Measurements from ENCODE around the gene TCERG1L. TPM values are rescaled to one million over a fixed set of nuclear protein-coding genes. Genes with fewer than 3 reads are reported as not detected.

TCERG1L gene
- total RNA-seq, 4 donors from 2014 or later: not detected

DNA sequence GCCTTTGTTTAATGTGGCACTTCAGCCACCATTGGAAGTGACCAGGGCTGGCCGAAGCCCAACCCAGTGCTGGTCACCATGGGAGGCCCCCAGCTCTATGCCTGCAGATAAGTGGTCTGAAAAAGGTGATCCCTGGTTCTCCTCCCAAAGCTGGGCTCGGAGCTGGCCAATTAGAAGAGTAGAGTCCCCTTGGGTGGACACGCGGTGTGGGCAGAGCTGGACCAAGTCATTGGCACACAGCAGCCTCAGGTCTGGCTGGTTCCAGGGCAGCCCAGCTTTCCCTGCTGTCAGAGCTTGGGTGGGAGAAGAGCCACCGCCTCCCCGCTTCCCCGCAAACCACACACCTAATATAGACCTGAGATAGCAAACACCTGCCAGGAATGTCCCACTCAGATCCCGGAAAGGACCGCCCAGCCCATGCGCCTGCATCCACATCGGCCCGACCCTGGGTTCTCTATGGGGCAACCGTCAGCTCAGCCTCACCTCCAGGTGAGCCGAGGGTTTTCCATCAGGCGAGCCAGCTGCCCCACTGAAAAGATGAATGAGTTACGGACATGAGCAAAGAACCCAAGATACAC lies 84.3 kb downstream of the TCERG1L start:
- H3K4me1 ChIP-seq: no peaks in the 10 kb centered on the region
- H3K4me3 ChIP-seq: no peak overlapping the region
- no peak overlapping the region for H3K27ac ChIP-seq
- TF ChIP-seq, protein P1, sequence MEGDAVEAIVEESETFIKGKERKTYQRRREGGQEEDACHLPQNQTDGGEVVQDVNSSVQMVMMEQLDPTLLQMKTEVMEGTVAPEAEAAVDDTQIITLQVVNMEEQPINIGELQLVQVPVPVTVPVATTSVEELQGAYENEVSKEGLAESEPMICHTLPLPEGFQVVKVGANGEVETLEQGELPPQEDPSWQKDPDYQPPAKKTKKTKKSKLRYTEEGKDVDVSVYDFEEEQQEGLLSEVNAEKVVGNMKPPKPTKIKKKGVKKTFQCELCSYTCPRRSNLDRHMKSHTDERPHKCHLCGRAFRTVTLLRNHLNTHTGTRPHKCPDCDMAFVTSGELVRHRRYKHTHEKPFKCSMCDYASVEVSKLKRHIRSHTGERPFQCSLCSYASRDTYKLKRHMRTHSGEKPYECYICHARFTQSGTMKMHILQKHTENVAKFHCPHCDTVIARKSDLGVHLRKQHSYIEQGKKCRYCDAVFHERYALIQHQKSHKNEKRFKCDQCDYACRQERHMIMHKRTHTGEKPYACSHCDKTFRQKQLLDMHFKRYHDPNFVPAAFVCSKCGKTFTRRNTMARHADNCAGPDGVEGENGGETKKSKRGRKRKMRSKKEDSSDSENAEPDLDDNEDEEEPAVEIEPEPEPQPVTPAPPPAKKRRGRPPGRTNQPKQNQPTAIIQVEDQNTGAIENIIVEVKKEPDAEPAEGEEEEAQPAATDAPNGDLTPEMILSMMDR (IDR thresholded peaks at IDR 0.05): no peak
- TF ChIP-seq POLR2A (IDR thresholded peaks at IDR 0.05): no peak
- DNase-seq: no peak
- no peaks in the 10 kb centered on the region for H3K9me3 ChIP-seq
- H3K36me3 ChIP-seq: no peaks in the 10 kb centered on the region
- H3K27me3 ChIP-seq: no peaks in the 10 kb centered on the region

DNA sequence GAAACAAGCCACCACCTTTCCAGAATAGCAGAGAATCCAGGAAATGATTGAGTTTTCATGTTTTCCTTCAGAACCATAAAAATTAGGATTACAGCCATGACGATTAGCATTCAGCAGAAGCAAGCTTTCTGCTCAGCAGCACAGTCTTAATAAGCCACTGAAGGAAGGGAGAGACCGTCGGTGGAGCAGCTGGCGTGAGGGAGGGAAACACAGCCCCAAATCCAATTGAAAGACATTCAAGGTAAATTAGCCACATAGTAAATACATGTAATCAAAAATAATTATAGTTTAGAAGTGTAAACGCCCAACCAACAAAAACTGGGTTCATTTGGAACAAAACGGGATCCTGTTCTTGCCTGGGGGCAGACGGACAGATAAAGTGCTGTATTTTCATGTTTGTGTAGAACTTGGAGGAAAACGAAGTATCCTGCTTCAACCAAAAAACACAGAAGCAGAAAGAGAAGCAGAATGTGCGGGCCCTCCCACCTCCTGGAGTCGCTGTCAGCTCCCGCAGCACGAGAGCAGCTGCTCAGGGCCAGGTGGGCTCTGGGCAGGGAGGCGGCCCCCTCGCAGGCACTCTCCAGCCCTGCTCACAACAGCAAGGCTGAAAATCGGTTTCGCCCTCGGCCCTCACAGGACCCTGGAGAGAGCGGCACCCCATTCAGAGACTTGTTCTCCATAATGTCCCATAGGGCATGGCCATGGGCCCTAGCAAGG lies 84.9 kb downstream of the TCERG1L start:
- no peaks in the 10 kb centered on the region for H3K9me3 ChIP-seq
- H3K36me3 ChIP-seq: no peaks in the 10 kb centered on the region
- no peak overlapping the region for H3K4me3 ChIP-seq
- H3K4me1 ChIP-seq: no peaks in the 10 kb centered on the region
- H3K27ac ChIP-seq: no peak overlapping the region
- TF ChIP-seq POLR2A (IDR thresholded peaks at IDR 0.05): no peak
- TF ChIP-seq, protein P1 (IDR thresholded peaks at IDR 0.05): no peak
- H3K27me3 ChIP-seq: no peaks in the 10 kb centered on the region
- no peak for DNase-seq

DNA sequence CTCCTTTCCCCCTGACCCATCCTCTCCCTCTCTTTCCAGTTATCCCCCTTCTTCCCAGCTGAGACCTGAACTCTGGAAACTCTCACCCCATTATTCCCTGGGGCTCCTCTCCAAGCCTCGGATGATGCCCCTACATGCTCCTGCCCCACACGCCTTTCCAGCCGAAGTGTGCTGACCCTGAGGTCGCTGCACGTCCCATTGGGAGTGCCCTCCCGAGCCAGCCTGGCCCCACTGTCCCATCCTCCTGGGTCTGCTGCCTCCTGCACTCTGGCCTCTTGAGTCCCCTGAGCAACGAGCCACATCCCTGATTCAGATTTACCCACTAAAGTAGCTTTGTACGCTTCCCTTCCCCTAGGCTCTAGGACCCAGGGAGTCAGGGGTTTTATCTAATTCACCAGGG lies 87.4 kb downstream of the TCERG1L start:
- Histone ChIP-seq H3K36me3 (no peaks in the 10 kb centered on the region), H3K9me3 (no peaks in the 10 kb centered on the region), H3K4me1 (no peaks in the 10 kb centered on the region), H3K27ac (no peak overlapping the region), H3K4me3 (no peak overlapping the region), H3K27me3 (no peaks in the 10 kb centered on the region)
- TF ChIP-seq, protein P1 (IDR thresholded peaks at IDR 0.05): no peak
- TF ChIP-seq POLR2A (IDR thresholded peaks at IDR 0.05): no peak
- DNase-seq: no peak

DNA sequence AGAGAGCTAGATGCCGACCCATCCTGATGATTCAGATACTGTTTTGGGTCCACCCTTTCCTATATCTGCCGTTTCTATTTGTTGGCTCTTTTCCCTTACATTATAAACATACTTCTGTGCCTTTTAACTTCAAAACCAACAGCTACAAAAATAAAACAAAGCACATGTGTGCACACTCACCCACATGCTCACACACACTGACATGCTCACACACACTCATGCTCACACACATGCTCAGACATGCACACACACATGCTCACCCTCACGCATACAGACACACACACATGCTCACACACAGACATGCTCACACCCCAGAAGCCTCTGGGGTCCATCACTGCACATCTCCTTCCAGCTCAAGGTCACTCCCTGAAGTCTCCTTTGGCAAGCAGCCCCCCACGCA lies 88.1 kb downstream of the TCERG1L start:
- Histone ChIP-seq H3K4me1 (no peaks in the 10 kb centered on the region), H3K27ac (no peak overlapping the region), H3K9me3 (no peaks in the 10 kb centered on the region), H3K36me3 (no peaks in the 10 kb centered on the region), H3K27me3 (no peaks in the 10 kb centered on the region), H3K4me3 (no peak overlapping the region)
- TF ChIP-seq, protein P1 (IDR thresholded peaks at IDR 0.05): no peak
- no peak for TF ChIP-seq POLR2A (IDR thresholded peaks at IDR 0.05)
- DNase-seq: no peak

DNA sequence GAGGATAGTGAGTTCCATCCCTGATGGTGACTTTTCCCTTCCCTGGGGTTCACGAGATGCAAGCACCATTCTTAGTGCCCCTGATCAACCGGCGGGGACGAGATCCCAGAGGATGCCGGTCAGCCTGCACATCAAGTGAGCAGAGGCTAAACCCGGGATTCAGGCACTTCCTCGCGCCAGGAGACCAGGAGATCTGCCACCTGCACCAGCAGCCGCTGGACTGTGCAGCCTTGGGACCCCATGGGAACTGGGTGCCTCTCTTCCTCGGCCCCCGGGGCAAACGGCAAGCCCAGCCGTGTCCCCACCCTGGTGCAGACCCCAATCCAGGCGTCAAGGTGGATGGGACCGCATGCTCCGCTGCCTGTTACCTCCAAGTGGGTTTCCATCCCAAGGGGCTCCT lies 88.5 kb downstream of the TCERG1L start:
- TF ChIP-seq, protein P1 (IDR thresholded peaks at IDR 0.05): no peak
- TF ChIP-seq POLR2A (IDR thresholded peaks at IDR 0.05): no peak
- H3K27ac ChIP-seq: no peak overlapping the region
- no peaks in the 10 kb centered on the region for H3K4me1 ChIP-seq
- DNase-seq: no peak
- H3K36me3 ChIP-seq: no peaks in the 10 kb centered on the region
- no peaks in the 10 kb centered on the region for H3K27me3 ChIP-seq
- H3K4me3 ChIP-seq: no peak overlapping the region
- H3K9me3 ChIP-seq: no peaks in the 10 kb centered on the region

Measured in Peyer's patch (tissue), 4 donors.